Sigmoid colon (tissue), 4 donors: ENCODE measurements around the gene ST8SIA4.
A peak's percentile ranks its signal among the peaks of the same experiment; 100 is the strongest.

Experiments
- CTCF ChIP-seq, 4 experiments: fragments of 450-650 bp in 3 of 4; fragments of 200-600 bp in 1 of 4; IDR thresholded peaks; one replicate each; pipeline ENCODE4 v1.5.1; 2016 to 2019; ENCODE audit warnings: antibody characterized with exemption in 4 of 4, mild to moderate bottlenecking in 3 of 4, moderate library complexity in 2 of 4
- POLR2A ChIP-seq, 2 donors: fragments of 450-650 bp; IDR thresholded peaks; one replicate each; pipeline ENCODE4 v1.6.1; 2016; ENCODE audit warnings: antibody characterized with exemption in 2 of 2, mild to moderate bottlenecking in 2 of 2, moderate library complexity in 2 of 2
- POLR2AphosphoS5 ChIP-seq, 4 donors: sonication (generic); formaldehyde crosslinking; IDR thresholded peaks; one replicate each; pipeline ENCODE4 v1.6.1; 2017; ENCODE audit warnings: antibody characterized with exemption in 4 of 4

DNA sequence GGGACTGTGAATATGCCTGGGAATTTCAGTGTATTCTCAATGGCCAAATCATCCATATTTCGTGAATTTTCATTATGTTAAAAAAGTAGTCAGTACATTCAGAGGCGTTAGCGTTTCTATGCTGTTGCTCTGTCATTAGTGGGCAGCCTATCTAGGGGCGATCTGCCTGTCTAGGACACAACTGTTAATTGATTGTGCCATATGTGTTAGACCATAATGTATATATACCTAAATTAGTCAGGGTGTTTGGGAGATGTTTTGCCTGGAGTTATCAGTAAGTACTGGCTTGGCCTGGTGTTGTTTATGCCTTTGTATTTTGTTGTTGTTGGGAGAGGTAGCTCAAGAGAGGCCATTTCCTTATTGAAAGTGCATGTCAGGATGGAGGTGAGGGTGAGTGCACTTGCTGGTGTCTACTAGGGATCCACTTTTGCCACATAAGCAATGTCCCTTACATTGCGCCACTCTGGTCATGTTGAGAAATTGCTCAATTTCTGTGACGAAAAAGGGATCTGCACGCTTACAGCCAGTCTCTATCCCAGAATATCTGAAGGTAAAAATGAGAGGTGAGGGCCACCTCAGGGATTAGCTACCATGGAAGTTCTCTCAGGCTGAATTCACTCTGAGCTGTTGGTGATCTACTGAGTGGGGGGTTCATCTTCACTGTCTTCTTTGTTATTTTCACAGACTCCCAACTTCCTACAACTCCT is 123.3 kb downstream of the ST8SIA4 start:
- no peak for TF ChIP-seq CTCF (IDR thresholded peaks at IDR 0.05)
- no peak for TF ChIP-seq POLR2A (IDR thresholded peaks at IDR 0.05)
- peak; percentile 6 to 53 (median 22) for TF ChIP-seq POLR2AphosphoS5 (IDR thresholded peaks at IDR 0.05)
